K562 (cell line): Measurements from ENCODE around the gene EPHA1. TPM values are rescaled to one million over a fixed set of nuclear protein-coding genes. Genes with fewer than 3 reads are reported as not detected.

Source experiments
- ARID3B ChIP-seq: fragments of 250-450 bp; sonication (Bioruptor Pico); IDR thresholded peaks from 2 replicates; pipeline ENCODE4 v1.4.0; 2020; ENCODE audit warnings: borderline replicate concordance
- ATF1 ChIP-seq, 2 experiments: fragments of 450-650 bp in 1 of 2; IDR thresholded peaks; 2 replicates each; pipeline ENCODE4 v1.6.1; 2016; ENCODE audit warnings: missing compliant biosample characterization in 1 of 2, missing genetic modification characterization in 1 of 2
- CAMTA2 ChIP-seq: fragments of 250-450 bp; sonication (Bioruptor Pico); conservative IDR thresholded peaks from 2 replicates; pipeline ENCODE4 v1.5.1; 2022
- CHD1 ChIP-seq: fragments of 200-600 bp; sonication (generic); IDR thresholded peaks from one replicate; pipeline ENCODE4 v1.6.1; 2012; ENCODE audit warnings: mild to moderate bottlenecking, moderate library complexity, low read length, inconsistent platforms
- CTBP1 ChIP-seq: fragments of 450-650 bp; IDR thresholded peaks from 2 replicates; pipeline ENCODE4 v1.6.1; 2016; ENCODE audit warnings: borderline replicate concordance
- FOXJ3 ChIP-seq: sonication (generic); formaldehyde crosslinking; IDR thresholded peaks from 2 replicates; pipeline ENCODE4 v1.4.0; 2020; ENCODE audit warnings: mild to moderate bottlenecking, missing genetic modification reagents
- GTF2F1 ChIP-seq: IDR thresholded peaks from 2 replicates; pipeline ENCODE4 v1.6.1; 2011; ENCODE audit warnings: low read depth, low read length, improper control_type of control experiment
- HINFP ChIP-seq: fragments of 450-650 bp; conservative IDR thresholded peaks from 2 replicates; pipeline ENCODE4 v1.6.1; 2016; ENCODE audit warnings: missing genetic modification characterization, low read depth, mild to moderate bottlenecking, control low read depth, missing compliant biosample characterization
- HLTF ChIP-seq: fragments of 450-650 bp; IDR thresholded peaks from 2 replicates; pipeline ENCODE4 v1.6.1; 2016
- MCM5 ChIP-seq: fragments of 450-650 bp; IDR thresholded peaks from 2 replicates; pipeline ENCODE4 v1.6.1; 2016; ENCODE audit warnings: low read depth
- NFATC3 ChIP-seq: fragments of 450-650 bp; IDR thresholded peaks from 2 replicates; pipeline ENCODE4 v1.6.1; 2017; ENCODE audit warnings: mild to moderate bottlenecking
- NFE2L1 ChIP-seq: fragments of 450-650 bp; IDR thresholded peaks from 2 replicates; pipeline ENCODE4 v1.6.1; 2016; ENCODE audit warnings: missing genetic modification characterization, low read depth, mild to moderate bottlenecking, missing compliant biosample characterization, moderate library complexity, borderline replicate concordance
- NR3C1 ChIP-seq: sonication (generic); formaldehyde crosslinking; IDR thresholded peaks from 2 replicates; pipeline ENCODE4 v1.8.1; 2022; ENCODE audit warnings: missing genetic modification reagents
- POLR2AphosphoS5 ChIP-seq: IDR thresholded peaks from 2 replicates; pipeline ENCODE4 v1.6.1; 2011; ENCODE audit warnings: mild to moderate bottlenecking, low read depth, low read length, moderate library complexity; ENCODE audit not compliant: control insufficient read depth, insufficient read depth
- POLR2B ChIP-seq: fragments of 450-650 bp; IDR thresholded peaks from 2 replicates; pipeline ENCODE4 v1.6.1; 2018; ENCODE audit warnings: low read depth; ENCODE audit not compliant: partially characterized antibody
- POLR3G ChIP-seq: IDR thresholded peaks from 2 replicates; pipeline ENCODE4 v1.6.1; 2011; ENCODE audit not compliant: insufficient read length, insufficient replicate concordance; ENCODE audit errors: extremely low read depth
- THAP7 ChIP-seq: fragments of 250-450 bp; sonication (Bioruptor Pico); IDR thresholded peaks from 2 replicates; pipeline ENCODE4 v1.5.0; 2021
- UBTF ChIP-seq, 2 experiments: IDR thresholded peaks; 2 replicates each; pipeline ENCODE4 v1.6.1; 2012; ENCODE audit warnings: improper control_type of control experiment in 2 of 2, low read depth in 2 of 2, low read length in 2 of 2, borderline replicate concordance in 1 of 2
- ZC3H11A ChIP-seq: IDR thresholded peaks from 2 replicates; pipeline ENCODE4 v1.6.1; 2012; ENCODE audit warnings: low read depth, low read length, improper control_type of control experiment
- ZNF133 ChIP-seq: fragments of 250-450 bp; sonication (Bioruptor Pico); IDR thresholded peaks from 2 replicates; pipeline ENCODE4 v1.4.0; 2020; ENCODE audit warnings: mild to moderate bottlenecking
- ZNF140 ChIP-seq: fragments of 250-450 bp; sonication (Bioruptor Pico); IDR thresholded peaks from 2 replicates; pipeline ENCODE4 v1.8.0; 2021; ENCODE audit warnings: moderate library complexity, mild to moderate bottlenecking, inconsistent platforms
- ZNF511 ChIP-seq: sonication (generic); formaldehyde crosslinking; IDR thresholded peaks from 2 replicates; pipeline ENCODE4 v1.8.0; 2022; ENCODE audit warnings: mild to moderate bottlenecking, missing genetic modification reagents
- ZNF717 ChIP-seq: fragments of 250-450 bp; sonication (Bioruptor Pico); IDR thresholded peaks from 2 replicates; pipeline ENCODE4 v1.5.0; 2021
- polyA plus RNA-seq, 8 experiments: library from polyadenylated mRNA; depleted of rRNA in 4 of 8; stranded (reverse) in 5 of 8; unstranded in 3 of 8; fragments of >200 nt; fragmentation: Nextera tagmentation in 2 of 8; fragmentation: Illumina TruSeq in 1 of 8; extraction: Ambion mirVana in 2 of 8; extraction: Trizol in 1 of 8; gene quantifications; 2 replicates each; pipeline versions ENCODE4 v1.2.1 to v1.2.3, GENCODE V29; 2011 to 2014; ENCODE audit warnings: inconsistent platforms in 1 of 8, missing spikeins in 1 of 8
- total RNA-seq, 7 experiments: library from RNA; depleted of rRNA in 6 of 7; stranded (reverse); fragments of >200 nt in 6 of 7; fragmentation: Illumina TruSeq in 2 of 7; extraction: Trizol in 2 of 7; gene quantifications; 2 replicates each; pipeline versions ENCODE4 v1.2.1 to v1.2.3, GENCODE V29; 2011 to 2021; ENCODE audit warnings: low replicate concordance in 1 of 7

The EPHA1 gene
- total and polyA plus RNA-seq, 9 of the 15 experiments (the other 6 are each of a cell fraction or from before 2014, with no cell fraction given): 0.22 to 0.57 (median 0.32) TPM; not detected in 6

GRCh38 chr7:143381427-143382125 is 27.1 kb downstream of the EPHA1 start (continued):
- TF ChIP-seq CAMTA2 (CRISPR knock-in tag): 0 out of 2 replicates have a peak, but pooled peaks have one; percentile 24
- TF ChIP-seq THAP7 (CRISPR knock-in tag): 0 out of 2 replicates have a peak, but pooled peaks have one; percentile 41
- TF ChIP-seq ATF1 (CRISPR knock-in tag; IDR thresholded peaks at IDR 0.05): no peak
- TF ChIP-seq ATF1 (tag; IDR thresholded peaks at IDR 0.05): no peak
- no peak for TF ChIP-seq GTF2F1
- no peak for TF ChIP-seq ZNF140
- no peak for TF ChIP-seq NFE2L1 (tag)
- TF ChIP-seq ZNF133: no peak
- TF ChIP-seq NFATC3: no peak
- TF ChIP-seq HLTF: no peak
- no peak for TF ChIP-seq MCM5
- TF ChIP-seq UBTF (IDR thresholded peaks at IDR 0.05; ENCODE audit: borderline replicate concordance in 1 of 2, low read depth in 2 of 2, low read length in 2 of 2): peak in 1 of 2 experiments; percentile 6; a peak in 1 of 4 replicates
- no peak for TF ChIP-seq CTBP1
- no peak for TF ChIP-seq NR3C1
- TF ChIP-seq ZC3H11A: no peak
- no peak for TF ChIP-seq ZNF717
- TF ChIP-seq HINFP (tag): no peak; the same call in 1 of the 2 replicates
- peak; percentile 83 for TF ChIP-seq CHD1
- TF ChIP-seq POLR3G: no peak
- TF ChIP-seq POLR2B: no peak
- no peak for TF ChIP-seq ARID3B (CRISPR knock-in tag)
- TF ChIP-seq ZNF511 (CRISPR knock-in tag): no peak
- no peak for TF ChIP-seq FOXJ3 (CRISPR knock-in tag)
- TF ChIP-seq POLR2AphosphoS5: peak; percentile 38; the same call in 1 of the 2 replicates
